ENCODE measurements around the gene APC.

Gene APC

DNA sequence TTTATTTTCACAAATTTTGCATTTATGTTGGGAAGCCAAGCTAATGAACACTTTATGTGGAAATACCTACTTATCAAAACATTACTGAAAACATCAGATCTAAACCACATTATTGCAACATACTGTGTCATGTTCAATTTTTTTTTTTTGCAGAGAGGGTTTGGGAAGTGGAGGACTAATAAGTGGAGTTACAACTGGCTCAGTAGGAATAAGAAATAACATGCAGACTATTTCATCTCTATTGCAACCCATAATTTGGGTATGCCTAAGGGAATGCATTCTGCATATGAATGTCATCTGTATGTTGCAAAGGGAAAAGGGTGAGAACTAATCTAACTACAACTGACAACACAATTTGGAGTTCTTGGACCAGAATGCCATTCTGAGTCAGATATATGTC is 41.8 kb downstream of the APC start:
- no peak for DNase-seq (ENCODE audit: low read depth in 3 of 3, low spot score in 1 of 3)

DNA sequence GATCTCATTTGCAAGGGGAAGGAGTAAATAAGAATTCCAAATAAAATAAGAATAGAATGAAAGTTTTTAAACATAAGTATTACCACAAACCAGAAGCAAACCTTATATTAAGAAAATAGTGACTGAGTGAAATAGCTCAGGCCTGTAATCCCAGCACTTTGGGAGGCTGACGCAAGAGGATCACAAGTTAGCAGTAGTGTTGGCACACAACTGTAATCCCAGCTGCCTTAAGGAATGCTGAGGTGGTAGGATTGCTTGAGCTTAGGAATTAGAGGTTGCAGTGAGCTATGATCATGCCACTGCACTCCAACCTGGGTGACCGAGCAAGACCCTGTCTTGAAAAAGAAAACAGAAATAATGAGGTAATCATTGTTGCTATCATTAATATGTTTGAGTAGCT is 47.0 kb downstream of the APC start:
- DNase-seq (ENCODE audit: low read depth in 3 of 3, low spot score in 1 of 3) = no peak

DNA sequence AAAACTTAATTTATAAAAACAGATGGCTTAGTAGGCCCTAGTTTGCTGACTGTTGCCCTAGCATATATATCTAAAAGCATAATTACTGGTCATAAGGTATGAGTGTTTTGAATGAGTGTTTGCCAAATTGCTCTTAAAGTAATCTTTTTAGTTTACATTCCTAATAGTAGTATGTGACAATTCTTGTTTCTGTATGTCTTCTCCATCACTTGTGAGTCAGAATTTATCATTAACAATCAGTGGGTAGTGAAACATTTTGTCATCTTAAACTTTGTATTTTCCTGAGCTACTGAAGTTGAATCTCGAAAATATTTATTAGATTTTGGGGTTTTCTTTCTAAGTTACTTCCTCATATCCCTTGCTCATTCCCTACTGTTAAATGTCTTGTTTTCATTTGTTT is 49.6 kb downstream of the APC start:
- no peak for DNase-seq (ENCODE audit: low read depth in 3 of 3, low spot score in 1 of 3)

DNA sequence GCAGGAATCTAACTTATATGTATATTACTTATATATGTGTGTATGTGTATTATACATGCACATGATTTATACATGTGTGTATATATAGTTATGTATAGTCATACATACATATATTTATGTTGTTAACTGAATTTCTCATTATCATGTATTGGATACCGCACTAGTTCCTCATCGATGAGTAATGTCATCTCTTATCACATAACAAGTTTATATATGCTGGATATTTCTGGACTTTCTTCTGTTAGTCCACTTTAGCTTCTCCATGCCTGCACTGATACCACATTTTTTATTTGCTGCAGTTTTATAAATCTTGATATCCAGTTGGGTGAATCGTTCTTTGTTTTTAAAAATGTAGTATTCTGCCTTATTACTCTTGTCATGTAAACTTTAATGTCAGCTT is 50.2 kb downstream of the APC start:
- DNase-seq (ENCODE audit: low read depth in 3 of 3, low spot score in 1 of 3) = no peak

DNA sequence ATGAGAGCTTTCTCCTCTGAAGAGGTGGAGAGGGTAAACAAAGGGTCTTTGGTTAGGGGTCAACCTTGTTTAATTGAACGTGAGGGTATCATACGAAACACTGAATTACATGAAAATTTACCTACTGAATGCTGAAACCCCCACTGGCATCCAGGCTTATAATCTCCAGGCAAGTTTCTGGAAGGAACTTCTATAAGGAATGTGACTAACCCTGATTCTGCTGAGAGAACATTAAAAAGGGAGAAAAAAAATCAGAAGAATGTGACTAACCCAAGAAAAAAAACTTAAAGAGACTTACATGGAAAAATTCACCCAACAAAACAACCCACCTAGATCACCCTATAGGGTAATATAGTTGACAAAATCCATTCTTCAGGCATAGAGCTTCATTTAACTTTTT is 55.5 kb downstream of the APC start:
- DNase-seq (ENCODE audit: low read depth in 3 of 3, low spot score in 1 of 3) = no peak

DNA sequence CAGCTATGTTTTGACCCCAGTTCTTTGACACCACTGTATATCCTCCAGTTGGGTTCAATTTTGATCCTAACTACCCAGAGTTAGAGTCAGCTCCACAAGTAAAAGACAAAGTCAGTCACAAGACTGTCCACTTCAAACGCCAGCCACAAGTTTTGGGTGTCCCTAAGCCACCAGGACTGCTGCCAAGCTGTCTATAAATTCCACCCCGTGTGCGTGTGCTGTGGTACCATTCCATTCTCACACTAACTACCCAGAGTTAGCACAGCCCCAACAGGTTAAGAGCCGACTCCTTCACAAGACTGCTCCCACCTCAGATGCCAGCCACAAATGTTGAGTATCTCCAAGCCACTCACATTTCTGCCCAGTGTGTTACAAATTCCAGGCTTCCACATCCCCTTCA is 56.7 kb downstream of the APC start:
- DNase-seq (ENCODE audit: low read depth in 3 of 3, low spot score in 1 of 3) = no peak

DNA sequence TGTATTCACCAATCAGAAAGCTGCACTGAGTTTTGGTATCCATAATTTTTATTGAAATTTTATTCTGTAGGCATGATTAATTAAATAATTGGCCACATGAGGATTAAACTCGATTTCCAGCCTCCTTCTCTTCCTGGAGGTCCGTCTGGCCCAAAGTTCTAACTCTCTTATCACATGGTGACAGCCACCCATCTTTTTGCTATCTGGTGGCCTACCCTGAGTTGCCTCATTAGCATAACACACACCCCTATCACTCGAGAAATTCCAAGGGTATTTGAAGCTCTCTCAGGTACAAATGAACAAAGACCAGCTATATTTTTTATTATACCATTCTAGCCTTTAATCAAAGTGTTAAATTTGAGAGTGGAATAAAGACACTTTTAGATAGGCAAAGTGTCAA is 57.7 kb downstream of the APC start:
- DNase-seq (ENCODE audit: low read depth in 3 of 3, low spot score in 1 of 3) = no peak

DNA sequence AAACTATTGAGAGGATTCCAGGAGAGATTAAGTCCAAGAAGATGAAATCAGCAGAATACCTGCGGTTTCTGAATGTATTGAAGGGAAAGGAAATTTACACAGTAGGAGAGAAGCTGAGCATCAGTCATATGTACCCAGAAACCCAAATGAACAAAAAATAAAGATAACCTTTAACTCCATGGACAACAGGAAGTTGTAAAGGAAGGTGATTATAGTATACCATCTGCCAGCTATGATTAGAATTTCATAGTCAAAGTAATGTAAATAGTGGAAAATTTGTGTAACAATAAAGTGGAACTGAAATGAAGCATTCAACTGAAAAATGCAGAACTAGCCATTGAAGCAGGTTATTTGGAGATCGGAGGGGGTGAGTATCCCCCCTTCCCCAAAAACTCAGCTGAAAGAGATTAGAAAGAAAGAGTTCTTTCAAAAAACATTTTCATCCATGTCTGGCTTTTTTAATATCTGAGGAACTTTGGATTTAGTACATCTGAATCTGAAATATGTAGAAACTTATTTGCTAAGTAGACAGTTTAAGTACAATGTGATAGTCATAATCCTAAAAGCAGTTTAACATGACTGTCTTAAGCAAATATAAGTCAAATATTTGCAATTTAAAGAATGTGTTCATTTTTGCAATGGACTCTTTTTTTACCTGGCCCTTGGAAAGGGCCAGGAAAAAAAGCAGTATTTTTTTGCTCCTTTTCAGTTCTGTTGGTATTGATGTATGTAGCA is 58.4 kb downstream of the APC start:
- DNase-seq (ENCODE audit: low read depth in 3 of 3, low spot score in 1 of 3) = no peak

DNA sequence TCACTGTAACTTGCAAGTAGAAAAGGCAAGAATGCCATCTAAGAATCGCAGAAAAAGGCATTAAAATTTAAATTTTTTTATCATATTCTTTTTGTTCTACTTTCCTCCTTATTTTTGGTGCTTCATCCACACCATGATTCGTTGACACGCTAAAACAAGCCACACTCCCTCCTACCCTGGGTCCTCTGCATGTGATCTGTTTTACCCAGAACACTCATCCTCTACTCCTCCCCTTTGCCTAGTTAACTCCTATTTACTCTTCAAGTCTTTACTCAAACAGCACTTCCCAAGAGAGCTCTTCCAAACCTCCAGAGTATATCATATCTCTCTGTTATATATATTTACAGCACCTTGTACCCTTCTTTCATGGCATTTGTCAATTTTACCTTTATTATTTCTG is 62.0 kb downstream of the APC start:
- no peak for DNase-seq (ENCODE audit: low read depth in 3 of 3, low spot score in 1 of 3)

DNA sequence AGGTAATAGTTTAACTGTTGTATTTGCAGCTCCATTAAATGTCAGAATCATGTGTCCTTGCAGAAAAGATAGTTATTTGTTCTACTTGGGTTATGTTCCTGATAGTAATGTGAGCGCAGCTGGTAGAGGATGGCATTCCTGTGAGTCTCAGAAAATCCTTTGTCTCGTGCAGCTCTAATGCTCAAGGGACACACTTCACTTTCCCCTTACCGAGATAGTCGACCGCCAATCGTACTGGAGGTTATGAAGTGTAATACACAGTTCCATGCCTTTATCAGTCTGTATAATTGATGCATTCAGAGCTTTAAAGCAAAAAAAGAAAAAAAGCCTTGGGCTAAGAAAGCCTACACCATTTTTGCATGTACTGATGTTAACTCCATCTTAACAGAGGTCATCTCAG is 63.2 kb downstream of the APC start:
- no peak for DNase-seq (ENCODE audit: low read depth in 3 of 3, low spot score in 1 of 3)

DNA sequence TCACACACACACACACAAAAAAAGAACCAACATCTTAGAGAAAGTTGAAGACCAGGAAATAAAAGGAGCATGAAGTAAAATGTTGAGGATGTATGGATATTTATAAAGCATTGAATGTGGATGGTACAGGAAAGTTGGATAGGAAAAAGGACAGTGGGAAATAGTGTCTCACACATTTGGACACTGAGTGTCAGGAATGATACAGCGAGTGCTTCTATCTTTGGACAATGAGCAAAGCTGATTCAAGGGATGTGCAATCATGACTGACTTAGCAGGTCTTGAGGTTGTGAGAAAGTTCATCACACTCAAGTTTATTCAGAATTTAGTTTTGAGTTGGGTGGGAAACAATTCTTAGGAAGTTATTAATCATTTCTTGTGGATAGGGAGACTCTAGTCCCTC is 73.3 kb downstream of the APC start:
- DNase-seq (ENCODE audit: low read depth in 3 of 3, low spot score in 1 of 3) = no peak

DNA sequence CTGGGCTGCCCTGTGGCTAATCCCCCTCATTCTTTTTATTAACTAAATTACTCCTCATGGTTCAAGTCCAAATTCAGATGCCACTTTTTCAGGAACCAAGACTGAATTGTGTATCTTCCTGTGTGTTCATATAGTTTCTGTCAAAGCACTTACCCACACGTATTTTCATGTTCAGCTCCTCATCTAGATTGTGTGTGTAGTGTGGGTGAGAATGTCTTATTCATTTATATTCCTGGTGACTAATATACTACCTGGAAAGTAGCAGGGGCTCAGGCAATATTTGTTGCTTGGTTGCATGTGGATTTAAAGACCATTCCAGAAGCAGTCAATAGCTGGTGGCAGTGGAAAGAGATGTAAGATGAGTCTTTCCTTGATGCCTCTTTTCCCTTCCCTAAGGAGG is 74.9 kb downstream of the APC start:
- no peak for DNase-seq (ENCODE audit: low read depth in 3 of 3, low spot score in 1 of 3)

DNA sequence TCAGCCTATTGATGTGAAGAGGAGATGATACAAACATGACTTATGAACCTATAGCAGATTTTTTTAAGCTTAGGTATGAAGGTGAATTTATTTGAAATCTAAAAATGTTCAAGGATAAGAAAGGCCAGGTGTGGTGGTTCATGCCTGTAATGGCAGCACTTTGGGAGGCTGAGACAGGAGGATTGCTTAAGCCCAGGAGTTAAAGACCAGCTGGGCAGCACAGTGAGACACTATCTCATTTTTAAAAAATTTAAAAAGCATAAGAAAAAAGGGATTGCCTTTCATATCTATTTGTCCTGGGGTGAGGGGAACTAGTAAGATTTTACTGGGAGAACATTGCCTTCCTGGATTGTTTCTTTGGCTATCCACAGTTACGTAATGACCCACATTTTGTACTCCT is 82.6 kb downstream of the APC start:
- no peak for DNase-seq (ENCODE audit: low read depth in 3 of 3, low spot score in 1 of 3)

DNA sequence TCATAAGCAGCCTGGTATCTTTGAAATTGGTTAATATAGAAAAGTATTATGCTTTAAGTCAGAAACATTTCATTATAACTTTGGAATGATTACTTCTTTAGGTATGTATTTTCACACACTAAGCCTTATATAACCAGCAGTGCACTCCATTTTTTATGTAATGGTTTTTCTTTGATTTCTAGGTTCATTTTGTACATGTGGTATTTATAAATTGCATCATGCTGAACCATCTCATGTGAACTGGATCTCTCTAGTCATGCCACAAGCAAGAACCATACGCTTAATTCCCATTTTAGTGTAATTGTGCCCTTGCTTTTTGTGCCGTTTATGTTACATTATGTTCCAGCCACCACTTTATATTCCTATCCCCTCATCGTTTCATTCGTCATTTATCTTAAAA is 84.8 kb downstream of the APC start:
- DNase-seq (ENCODE audit: low read depth in 3 of 3, low spot score in 1 of 3) = no peak

DNA sequence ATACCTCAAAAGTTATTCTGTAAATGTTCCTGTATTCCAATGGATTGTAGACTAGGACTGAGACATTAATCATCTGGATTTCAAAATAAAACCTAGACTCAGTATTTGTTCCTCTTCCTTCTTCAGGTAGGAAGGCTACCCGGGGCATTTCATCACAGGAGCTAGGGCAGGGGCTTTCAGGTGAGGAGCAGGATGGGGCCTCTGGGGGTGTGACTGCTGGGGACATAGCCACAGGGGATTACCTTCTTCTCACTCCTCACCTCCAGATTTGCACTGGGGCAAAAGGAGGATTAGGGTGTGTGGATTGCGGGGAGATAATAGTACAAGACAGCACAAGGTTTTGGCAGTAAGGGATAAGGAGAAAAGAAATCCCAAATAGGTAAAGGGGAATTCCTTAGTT is 85.5 kb downstream of the APC start:
- DNase-seq (ENCODE audit: low read depth in 3 of 3, low spot score in 1 of 3) = no peak

DNA sequence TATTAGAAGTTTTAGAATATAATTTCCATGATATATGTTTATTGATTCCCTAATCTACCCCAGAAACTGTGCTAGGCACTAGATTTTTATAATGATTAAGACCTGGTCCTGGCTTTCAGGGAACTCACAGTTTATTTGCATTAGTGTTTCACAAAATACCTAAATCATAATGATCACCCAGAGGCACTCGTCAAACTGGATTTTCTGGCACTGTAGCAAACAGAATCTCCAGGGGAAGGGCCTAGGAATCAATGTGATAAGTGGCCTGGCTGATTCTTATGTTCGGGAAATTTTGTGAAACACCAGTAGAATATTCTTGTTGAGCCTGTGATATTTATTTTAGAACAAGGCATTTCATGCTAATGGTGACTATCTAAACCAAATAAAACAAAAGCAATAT is 86.0 kb downstream of the APC start:
- DNase-seq (ENCODE audit: low read depth in 3 of 3, low spot score in 1 of 3) = no peak

DNA sequence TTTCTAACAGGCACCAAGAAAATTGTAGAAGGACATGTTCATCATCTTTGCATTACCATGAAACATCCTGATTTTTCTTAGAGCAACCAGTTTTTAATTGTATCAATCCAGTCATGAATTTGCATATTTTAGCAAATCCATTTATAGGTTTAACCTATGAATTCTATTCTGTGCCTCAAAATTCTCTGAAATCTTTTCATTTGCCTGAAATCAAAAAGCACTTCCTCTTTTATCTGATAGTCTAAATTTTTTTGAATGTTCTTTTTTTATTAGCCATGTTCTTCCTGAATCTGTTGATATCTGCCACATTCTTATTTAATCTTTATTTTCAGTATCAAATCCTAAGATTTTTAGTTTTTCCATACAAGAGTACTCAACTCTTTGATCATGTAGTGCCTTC is 86.5 kb downstream of the APC start:
- DNase-seq (ENCODE audit: low read depth in 3 of 3, low spot score in 1 of 3) = no peak

DNA sequence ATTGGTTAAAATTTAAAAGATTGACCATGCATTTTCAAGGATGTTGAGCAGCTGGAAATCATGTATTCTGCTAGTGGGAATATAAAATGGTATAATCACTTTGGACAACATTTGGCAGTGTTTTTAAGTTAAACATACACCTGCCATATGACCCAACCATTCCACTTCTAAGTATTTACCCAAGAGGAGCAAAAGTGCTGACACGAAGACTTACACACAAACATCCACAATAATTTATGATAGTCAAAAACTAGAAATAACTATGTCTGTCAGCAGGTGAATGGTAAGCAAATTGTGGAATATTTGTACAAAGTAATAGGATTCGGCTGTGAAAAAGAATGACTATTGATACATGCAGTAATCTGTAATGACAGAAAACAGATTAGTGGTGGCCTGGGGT is 92.7 kb downstream of the APC start:
- no peak for DNase-seq (ENCODE audit: low read depth in 3 of 3, low spot score in 1 of 3)

DNA sequence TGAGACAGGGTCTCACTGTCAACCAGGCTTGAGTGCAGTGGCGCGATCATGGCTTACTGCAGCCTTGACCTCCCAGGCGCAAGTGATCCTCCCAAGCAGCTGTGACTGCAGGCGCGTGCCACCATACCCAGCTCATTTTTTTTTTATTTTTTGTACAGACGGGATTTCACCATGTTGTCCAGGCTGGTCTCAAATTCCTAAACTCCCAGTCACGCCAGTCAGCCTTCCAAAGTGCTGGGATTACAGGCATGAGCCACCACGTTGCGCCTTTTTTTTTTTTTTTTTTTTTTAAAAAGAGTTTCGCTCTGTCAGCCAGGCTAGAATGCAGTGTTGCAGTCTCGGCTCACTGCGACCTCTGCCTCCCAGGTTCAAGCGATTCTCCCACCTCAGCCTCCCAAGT is 96.3 kb downstream of the APC start:
- no peak for DNase-seq (ENCODE audit: low read depth in 3 of 3, low spot score in 1 of 3)

DNA sequence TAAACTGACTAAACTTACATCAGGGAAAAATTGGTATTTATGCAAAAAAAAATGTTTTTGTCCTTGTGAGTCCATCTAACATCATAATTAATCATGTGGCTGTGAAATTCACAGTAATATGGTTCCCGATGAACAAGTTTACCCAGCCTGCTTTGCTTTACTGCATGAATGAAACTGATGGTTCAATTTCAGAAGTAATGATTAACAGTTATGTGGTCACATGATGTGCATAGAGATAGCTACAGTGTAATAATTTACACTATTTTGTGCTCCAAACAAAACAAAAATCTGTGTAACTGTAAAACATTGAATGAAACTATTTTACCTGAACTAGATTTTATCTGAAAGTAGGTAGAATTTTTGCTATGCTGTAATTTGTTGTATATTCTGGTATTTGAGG is 106.8 kb downstream of the APC start:
- DNase-seq (ENCODE audit: low read depth in 3 of 3, low spot score in 1 of 3) = no peak

DNA sequence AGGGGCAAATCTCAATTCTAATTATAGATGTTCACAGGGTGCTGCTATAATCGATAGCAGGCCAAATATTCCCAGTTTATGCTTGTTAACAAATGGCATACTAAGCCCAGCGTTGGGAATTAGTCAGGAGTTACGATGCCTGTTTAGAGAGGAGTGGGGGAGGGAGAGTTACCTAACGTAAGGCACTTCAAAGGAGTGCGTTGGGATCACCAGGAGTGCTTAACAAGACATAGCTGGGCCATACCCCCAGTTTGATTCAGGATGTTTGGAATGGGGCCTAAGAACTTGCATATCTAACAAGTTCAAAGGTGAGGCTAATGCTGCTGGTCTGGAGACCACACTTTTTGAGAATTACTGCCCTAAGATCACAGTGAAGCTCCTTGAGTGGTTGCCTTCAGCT is 108.9 kb downstream of the APC start:
- no peak for DNase-seq (ENCODE audit: low read depth in 3 of 3, low spot score in 1 of 3)

DNA sequence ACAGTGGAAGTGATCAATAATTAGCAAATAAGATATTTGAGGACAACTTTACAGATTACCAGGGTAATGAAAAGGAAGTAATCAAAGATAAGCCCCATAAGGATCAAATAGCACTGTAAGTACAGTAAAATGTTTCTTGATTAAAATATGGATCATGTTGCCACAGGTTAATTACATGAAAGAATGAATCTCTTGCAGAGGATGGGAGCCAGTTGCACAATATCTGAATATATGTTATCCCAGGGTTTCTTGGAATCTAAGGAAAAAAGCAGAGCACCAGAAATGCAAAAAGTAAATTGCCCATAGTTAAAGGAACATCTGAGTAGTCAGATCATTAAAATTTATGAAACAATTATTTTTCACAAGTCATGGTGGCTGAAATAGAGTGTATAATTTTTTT is 109.6 kb downstream of the APC start:
- DNase-seq (ENCODE audit: low read depth in 3 of 3, low spot score in 1 of 3) = no peak

DNA sequence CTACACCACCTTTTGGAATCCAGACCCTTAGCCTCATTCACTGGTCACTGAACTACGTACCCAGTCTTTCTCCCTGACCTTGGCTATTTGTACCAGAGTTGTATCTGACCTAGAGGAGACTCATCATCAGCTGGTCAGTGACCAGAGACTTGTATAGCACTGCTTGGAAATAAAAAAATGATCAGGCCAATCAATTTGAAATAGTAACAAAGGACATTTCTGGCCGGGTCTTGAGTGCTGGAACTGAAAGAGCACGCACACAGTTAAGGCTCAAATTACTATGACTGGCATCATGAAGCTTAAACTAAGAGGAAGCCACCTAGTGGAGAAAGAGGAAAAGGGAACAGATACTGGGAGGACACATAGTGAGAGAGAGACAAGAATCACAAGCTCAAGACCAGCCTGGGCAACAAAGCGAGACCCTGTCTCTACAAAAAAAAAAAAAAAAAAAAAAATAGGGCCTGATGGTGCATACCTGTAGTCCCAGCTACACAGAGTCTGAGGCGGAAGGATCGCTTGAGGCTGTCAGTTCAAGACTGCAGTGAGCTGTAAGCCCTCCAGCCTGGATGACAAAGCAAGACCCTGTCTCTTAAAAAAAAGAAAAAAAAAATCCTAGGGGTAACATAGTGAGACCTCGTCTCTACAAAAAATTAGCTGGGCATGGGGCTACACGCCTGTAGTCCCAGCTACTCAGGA is 110.6 kb downstream of the APC start:
- no peak for DNase-seq (ENCODE audit: low read depth in 3 of 3, low spot score in 1 of 3)
